ENCODE measurements around the gene EGFLAM.

EGFLAM gene

GRCh38 chr5:38453921-38454320 lies 195.6 kb downstream of the EGFLAM start:
- no peaks in the 10 kb centered on the region for H3K9me3 ChIP-seq (ENCODE audit: severe bottlenecking)
- H3K36me3 ChIP-seq, result peaks cover 79% of the 10 kb centered on the region
- DNase-seq, result no peak
- no peak overlapping the region for H3K4me3 ChIP-seq (ENCODE audit: low read depth, low read length)
- H3K27ac ChIP-seq, result no peak overlapping the region
- TF ChIP-seq CTCF (IDR thresholded peaks at IDR 0.05; ENCODE audit: low read depth, low read length), result no peak
- no peaks in the 10 kb centered on the region for H3K27me3 ChIP-seq (ENCODE audit: insufficient read depth, low read depth, severe bottlenecking)

- H3K27me3 ChIP-seq (ENCODE audit: insufficient read depth, low read depth, severe bottlenecking), result no peaks in the 10 kb centered on the region
- no peak for DNase-seq
- H3K27ac ChIP-seq, result no peak overlapping the region
- no peaks in the 10 kb centered on the region for H3K9me3 ChIP-seq (ENCODE audit: severe bottlenecking)
- TF ChIP-seq CTCF (IDR thresholded peaks at IDR 0.05; ENCODE audit: low read depth, low read length), result no peak
- H3K4me3 ChIP-seq (ENCODE audit: low read depth, low read length), result no peak overlapping the region
- H3K36me3 ChIP-seq, result peaks cover 95% of the 10 kb centered on the region
These were observed 197.5 kb downstream of the EGFLAM start for GRCh38 chr5:38455796-38456330.

GRCh38 chr5:38456657-38457399 lies 198.5 kb downstream of the EGFLAM start:
- no peak overlapping the region for H3K27ac ChIP-seq
- H3K27me3 ChIP-seq (ENCODE audit: insufficient read depth, low read depth, severe bottlenecking), result no peaks in the 10 kb centered on the region
- H3K4me3 ChIP-seq (ENCODE audit: low read depth, low read length), result no peak overlapping the region
- peaks cover 90% of the 10 kb centered on the region for H3K36me3 ChIP-seq
- TF ChIP-seq CTCF (IDR thresholded peaks at IDR 0.05; ENCODE audit: low read depth, low read length), result no peak
- DNase-seq, result no peak
- no peaks in the 10 kb centered on the region for H3K9me3 ChIP-seq (ENCODE audit: severe bottlenecking)

GRCh38 chr5:38458174-38458573 lies 199.8 kb downstream of the EGFLAM start:
- DNase-seq, result no peak
- Histone ChIP-seq H3K9me3 (ENCODE audit: severe bottlenecking) (no peaks in the 10 kb centered on the region), H3K36me3 (peaks cover 90% of the 10 kb centered on the region), H3K27me3 (ENCODE audit: insufficient read depth, low read depth, severe bottlenecking) (no peaks in the 10 kb centered on the region), H3K4me3 (ENCODE audit: low read depth, low read length) (no peak overlapping the region), H3K27ac (no peak overlapping the region)
- TF ChIP-seq CTCF (IDR thresholded peaks at IDR 0.05; ENCODE audit: low read depth, low read length), result no peak

GRCh38 chr5:38462976-38463633 lies 204.7 kb downstream of the EGFLAM start:
- DNase-seq, result no peak
- H3K9me3 ChIP-seq (ENCODE audit: severe bottlenecking), result no peaks in the 10 kb centered on the region
- no peak overlapping the region for H3K4me3 ChIP-seq (ENCODE audit: low read depth, low read length)
- TF ChIP-seq CTCF (IDR thresholded peaks at IDR 0.05; ENCODE audit: low read depth, low read length), result no peak
- no peaks in the 10 kb centered on the region for H3K27me3 ChIP-seq (ENCODE audit: insufficient read depth, low read depth, severe bottlenecking)
- no peak overlapping the region for H3K27ac ChIP-seq
- H3K36me3 ChIP-seq, result peaks cover 73% of the 10 kb centered on the region
